ENCODE measurements around the gene WT1. TPM values are rescaled to one million over a fixed set of nuclear protein-coding genes. Genes with fewer than 3 reads are reported as not detected.

WT1 gene
- total and polyA plus RNA-seq, 2 donors (not counting 3 experiments of a cell fraction or from before 2014, with no cell fraction given) = not detected

GRCh38 chr11:32421992-32422391 is 13.3 kb downstream of the WT1 start:
- Histone ChIP-seq H3K4me2 (ENCODE audit: insufficient read depth, low read length) (no peak overlapping the region), H3K36me3 (ENCODE audit: control insufficient read depth in 2 of 2, extremely low read depth in 1 of 2, insufficient read depth in 2 of 2, low read length in 2 of 2) (no peaks in the 10 kb centered on the region), H3K4me3 (replicated peaks in 1 of 3; ENCODE audit: insufficient read depth in 1 of 3, low read depth in 1 of 3, low read length in 3 of 3) (no peak overlapping the region), H4K20me1 (replicated peaks; ENCODE audit: control insufficient read depth, extremely low read depth, insufficient read depth, low read length) (no peaks in the 10 kb centered on the region), H3K27me3 (ENCODE audit: control insufficient read depth in 2 of 2, insufficient read depth in 2 of 2, low read length in 2 of 2) (peaks cover 17 to 35% of the 10 kb centered on the region in 2 experiments), H3K9me1 (replicated peaks; ENCODE audit: control insufficient read depth, extremely low read depth, insufficient read depth, low read length) (no peaks in the 10 kb centered on the region), H3K27ac (ENCODE audit: insufficient read depth, low read depth, low read length) (no peak overlapping the region), H3K79me2 (ENCODE audit: control insufficient read depth, insufficient read depth, low read length) (no peaks in the 10 kb centered on the region), H3K9me3 (replicated peaks; ENCODE audit: control insufficient read depth, insufficient read depth, low read length) (no peaks in the 10 kb centered on the region), H3K4me1 (ENCODE audit: control insufficient read depth, extremely low read depth, insufficient read depth, low read length) (no peaks in the 10 kb centered on the region), H2AFZ (ENCODE audit: low read depth, low read length) (no peak overlapping the region), H3K9ac (replicated peaks; ENCODE audit: extremely low read depth, insufficient read depth, low read length) (no peak overlapping the region)
- FAIRE-seq (no peak), DNase-seq (ENCODE audit: low read depth, low spot score) (no peak)
- ChIA-PET CTCF (interaction anchor here (1.0 kb wide), 1 partner anchor 28 kb away, joined by 3 read pairs; no protein-coding TSS in a partner anchor), POLR2A (no interaction called here)
- dilution Hi-C loops (cut with MboI; ENCODE audit: extremely low pct_ligation_motif_present, low sequenced_read_pairs) = no loop called here
- intact Hi-C loops (cut with micrococcal nuclease) = no loop called here
- no peak for TF ChIP-seq JUN (IDR thresholded peaks at IDR 0.05; ENCODE audit: borderline replicate concordance, insufficient read depth, insufficient read length, low read depth)
- no peak for TF ChIP-seq MYC (IDR thresholded peaks at IDR 0.05; ENCODE audit: low read depth, low read length)
- TF ChIP-seq FOS (IDR thresholded peaks at IDR 0.05; ENCODE audit: borderline replicate concordance, insufficient read depth, low read length) = no peak
- no peak for TF ChIP-seq EZH2 (IDR thresholded peaks at IDR 0.05; ENCODE audit: borderline replicate concordance, low read depth, low read length, severe bottlenecking)
- TF ChIP-seq MAX (IDR thresholded peaks at IDR 0.05; ENCODE audit: insufficient read depth, insufficient read length) = no peak
- no peak for TF ChIP-seq CTCF (IDR thresholded peaks at IDR 0.05; ENCODE audit: extremely low read depth in 1 of 2, insufficient read depth in 1 of 2, low read depth in 1 of 2, low read length in 2 of 2)
- no peak for TF ChIP-seq POLR2AphosphoS5 (IDR thresholded peaks at IDR 0.05; ENCODE audit: insufficient read depth, low read depth, low read length)
- TF ChIP-seq POLR2A (IDR thresholded peaks at IDR 0.05; ENCODE audit: low read depth, low read length) = no peak
- TF ChIP-seq GATA2 (IDR thresholded peaks at IDR 0.05; ENCODE audit: insufficient read depth, insufficient read length, low read depth, low read length) = no peak
- BruUV-seq (replicated peaks) = no TSS peak

Measured in endothelial cell of umbilical vein (primary cell).